CD4-positive, alpha-beta T cell treated with Interleukin-4 for 1 hour (primary cell): ENCODE results near the gene TWSG1.
"Not testable (repeated sequence)": the region's sequence is repeated elsewhere in the genome, so short reads cannot be mapped to it uniquely, and the experiment has no call there.

ENCODE experiments used
- DNase-seq, 2 donors: peaks; one replicate each; pipeline ENCODE4 v3.0.0-alpha.2; 2020 to 2022

The TWSG1 gene

GRCh38 chr18:9336827-9337226, 2.3 kb downstream of the TWSG1 start:
- DNase-seq = no peak

GRCh38 chr18:9337873-9338272, 3.3 kb downstream of the TWSG1 start:
- DNase-seq = no peak

- DNase-seq = no peak
Observed at GRCh38 chr18:9340472-9340871, 5.9 kb downstream of the TWSG1 start.

GRCh38 chr18:9343577-9343976, 9.0 kb downstream of the TWSG1 start:
- DNase-seq = no peak

GRCh38 chr18:9346775-9347174, 12.2 kb downstream of the TWSG1 start:
- DNase-seq = no peak

GRCh38 chr18:9348079-9348671, 13.6 kb downstream of the TWSG1 start:
- DNase-seq = no peak

GRCh38 chr18:9348766-9349165, 14.2 kb downstream of the TWSG1 start:
- no peak for DNase-seq

GRCh38 chr18:9353596-9353995, 19.0 kb downstream of the TWSG1 start:
- DNase-seq = no peak

- DNase-seq = no peak
Observed at GRCh38 chr18:9354256-9354655, 19.7 kb downstream of the TWSG1 start.

GRCh38 chr18:9356976-9357375, 22.4 kb downstream of the TWSG1 start:
- DNase-seq = no peak

- DNase-seq = no peak
Observed at GRCh38 chr18:9359796-9360195, 25.2 kb downstream of the TWSG1 start.

- DNase-seq = no peak
Observed at GRCh38 chr18:9361191-9361590, 26.6 kb downstream of the TWSG1 start.

- DNase-seq = no peak
Observed at GRCh38 chr18:9362869-9363268, 28.3 kb downstream of the TWSG1 start.

- no peak for DNase-seq
Observed at GRCh38 chr18:9364242-9364641, 29.7 kb downstream of the TWSG1 start.

- DNase-seq = no peak
Observed at GRCh38 chr18:9365406-9365805, 30.8 kb downstream of the TWSG1 start.

GRCh38 chr18:9366126-9366714, 31.6 kb downstream of the TWSG1 start:
- DNase-seq = no peak

- DNase-seq = not testable (repeated sequence)
Observed at GRCh38 chr18:9373254-9373653, 38.7 kb downstream of the TWSG1 start.

- DNase-seq = no peak
Observed at GRCh38 chr18:9379118-9379517, 44.5 kb downstream of the TWSG1 start.

GRCh38 chr18:9380101-9380500, 45.5 kb downstream of the TWSG1 start:
- DNase-seq = no peak

- no peak for DNase-seq
Observed at GRCh38 chr18:9380621-9381395, 46.2 kb downstream of the TWSG1 start.

- DNase-seq = no peak
Observed at GRCh38 chr18:9386879-9387278, 52.3 kb downstream of the TWSG1 start.

GRCh38 chr18:9387891-9388290, 53.3 kb downstream of the TWSG1 start:
- DNase-seq = no peak

- DNase-seq = no peak
Observed at GRCh38 chr18:9389706-9390105, 55.1 kb downstream of the TWSG1 start.

GRCh38 chr18:9392726-9393125, 58.2 kb downstream of the TWSG1 start:
- no peak for DNase-seq
